GM18870 (cell line): Measurements from ENCODE around the gene FERMT3.
"Not testable (repeated sequence)": the region's sequence is repeated elsewhere in the genome, so short reads cannot be mapped to it uniquely, and the experiment has no call there.

Experiments used
- ATAC-seq: cut with Tn5 transposase; IDR thresholded peaks from one replicate; pipeline ENCODE4 v1.9.1; 2021; ENCODE audit warnings: moderate library complexity; ENCODE audit not compliant: unreplicated experiment

FERMT3 gene

DNA sequence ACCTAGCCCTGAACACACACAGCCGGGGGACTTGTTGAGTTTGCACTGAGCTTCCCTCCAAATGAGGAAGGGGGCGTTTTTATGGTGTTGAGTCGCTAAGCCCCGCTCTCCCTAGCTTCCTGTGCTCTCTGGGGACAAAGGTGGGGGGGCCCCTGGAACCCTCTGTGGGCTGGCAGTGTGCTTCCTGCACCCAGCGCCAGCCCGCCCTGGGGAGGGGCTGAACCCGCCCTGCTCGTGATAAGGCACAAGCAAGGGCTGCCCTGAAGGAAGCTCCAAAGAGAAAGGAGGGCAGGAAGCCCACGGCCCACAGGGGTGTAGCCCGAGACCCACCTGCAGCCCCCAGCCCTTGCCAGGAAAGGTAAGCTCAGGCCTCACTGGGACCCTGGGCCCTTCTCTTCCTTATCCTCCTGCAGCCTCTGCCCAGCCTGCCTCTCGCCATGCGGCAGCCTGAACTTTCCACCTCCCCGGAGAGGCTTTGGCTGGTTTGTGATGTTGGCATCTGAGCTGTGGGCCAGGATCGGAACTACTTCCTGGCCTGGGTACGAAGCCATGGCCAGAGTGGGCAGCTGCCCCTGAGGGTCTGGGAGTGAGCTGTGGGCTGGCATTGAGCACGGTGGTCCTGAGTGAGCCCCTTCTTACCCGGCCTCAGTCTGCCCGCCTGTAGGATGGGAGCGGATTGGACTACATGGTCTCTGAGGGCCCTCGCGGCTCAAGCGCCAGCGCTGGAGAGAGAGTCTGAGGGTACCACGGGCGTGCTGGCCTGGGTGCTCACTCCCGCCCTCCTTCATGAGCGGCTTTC is at the start of gene FERMT3:
Gene FERMT3, plus strand, starts transcription at position 265 of the 799 bp plus-strand sequence. CDS start 644 bp downstream, outside the sequence.
- ATAC-seq, result no peak

DNA sequence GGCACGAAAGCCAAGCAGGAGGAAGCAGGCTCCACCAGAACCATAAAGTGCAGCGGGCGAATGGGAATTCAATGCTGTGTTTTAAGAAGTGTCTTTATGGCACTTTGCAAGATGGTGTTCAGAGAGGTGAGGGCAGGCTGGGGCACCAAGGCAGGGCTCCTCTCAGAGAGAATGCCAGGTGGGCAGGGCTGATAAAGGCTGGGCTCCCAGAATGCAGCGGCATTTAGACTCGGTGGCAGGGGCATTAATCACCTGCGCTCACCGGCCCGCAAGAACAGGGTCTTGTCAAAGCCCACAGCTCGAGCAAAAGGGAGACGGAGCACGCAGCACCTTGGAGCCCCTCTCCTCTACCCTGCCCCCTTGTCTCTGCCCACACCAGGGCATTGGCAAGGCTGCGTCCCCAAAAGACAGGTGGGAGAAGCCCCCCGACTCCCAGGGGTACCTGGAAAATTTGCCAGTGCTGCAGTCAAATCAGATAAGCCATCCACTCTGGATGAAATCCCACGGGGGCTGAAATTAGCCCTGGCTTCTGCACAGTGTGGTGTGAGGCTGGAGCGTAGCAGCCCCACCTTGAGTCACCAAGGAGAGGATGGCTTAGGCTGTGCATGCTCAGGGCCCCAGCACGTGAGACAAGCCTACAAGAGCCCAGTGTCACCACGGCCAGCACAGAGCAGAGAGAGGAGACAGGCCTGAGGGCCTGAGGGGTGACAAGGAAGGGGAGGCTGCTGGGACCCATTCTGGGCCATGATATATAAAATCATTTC is 48.7 kb upstream of the FERMT3 start:
- no peak for ATAC-seq

DNA sequence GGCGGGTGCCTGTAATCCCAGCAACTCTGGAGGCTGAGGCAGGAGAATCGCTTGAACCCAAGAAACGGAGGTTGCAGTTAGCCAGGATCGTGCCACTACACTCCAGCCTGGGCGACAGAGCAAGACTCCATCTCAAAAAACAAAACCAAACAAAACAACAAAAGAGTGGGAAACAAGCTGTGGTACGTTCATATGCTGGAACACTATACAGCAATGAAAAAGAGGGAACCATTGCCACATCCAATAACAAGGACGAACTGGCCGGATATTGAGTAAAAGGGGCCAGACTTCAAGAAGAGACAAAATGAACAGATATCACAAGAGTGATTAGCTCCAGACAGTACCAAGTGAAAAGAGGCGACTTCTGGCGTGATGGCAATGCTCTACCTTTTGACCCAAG is 45.5 kb upstream of the FERMT3 start:
- ATAC-seq, result no peak

DNA sequence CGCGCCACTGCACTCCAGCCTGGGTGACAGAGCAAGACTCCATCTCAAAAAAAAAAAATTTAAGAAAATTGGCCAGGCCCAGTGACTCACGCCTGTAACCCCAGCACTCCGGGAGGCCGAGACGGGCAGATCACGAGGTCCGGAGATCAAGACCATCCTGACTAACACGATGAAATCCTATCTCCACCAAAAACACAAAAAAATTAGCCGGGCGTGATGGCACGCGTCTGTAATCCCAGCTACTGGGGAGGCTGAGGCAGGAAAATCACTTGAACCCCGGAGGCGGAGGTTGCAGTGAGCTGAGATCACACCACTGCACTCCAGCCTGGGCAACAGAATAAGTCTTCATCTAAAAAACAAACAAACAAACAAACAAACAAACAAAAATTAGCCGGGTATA is 43.8 kb upstream of the FERMT3 start:
- ATAC-seq, result not testable (repeated sequence)

DNA sequence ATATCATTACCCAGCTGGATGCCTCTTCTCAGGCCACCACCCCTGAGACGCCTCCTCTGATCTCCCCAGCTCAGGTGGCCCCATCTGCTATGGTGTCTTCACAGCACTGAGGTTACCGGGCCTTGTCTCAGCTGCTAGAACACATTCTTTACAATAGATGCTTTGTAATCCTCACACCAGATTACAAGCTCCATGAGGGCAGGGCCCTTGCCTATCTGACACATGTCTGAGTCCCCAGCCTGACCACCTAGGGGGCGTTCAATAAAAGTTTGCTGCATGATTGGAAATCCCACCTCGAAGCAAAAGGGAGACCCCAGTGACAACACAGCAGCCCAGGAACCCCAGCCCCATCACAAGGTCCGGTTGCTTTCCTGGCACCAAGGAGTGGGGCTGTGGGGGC is 42.6 kb upstream of the FERMT3 start:
- ATAC-seq, result no peak

DNA sequence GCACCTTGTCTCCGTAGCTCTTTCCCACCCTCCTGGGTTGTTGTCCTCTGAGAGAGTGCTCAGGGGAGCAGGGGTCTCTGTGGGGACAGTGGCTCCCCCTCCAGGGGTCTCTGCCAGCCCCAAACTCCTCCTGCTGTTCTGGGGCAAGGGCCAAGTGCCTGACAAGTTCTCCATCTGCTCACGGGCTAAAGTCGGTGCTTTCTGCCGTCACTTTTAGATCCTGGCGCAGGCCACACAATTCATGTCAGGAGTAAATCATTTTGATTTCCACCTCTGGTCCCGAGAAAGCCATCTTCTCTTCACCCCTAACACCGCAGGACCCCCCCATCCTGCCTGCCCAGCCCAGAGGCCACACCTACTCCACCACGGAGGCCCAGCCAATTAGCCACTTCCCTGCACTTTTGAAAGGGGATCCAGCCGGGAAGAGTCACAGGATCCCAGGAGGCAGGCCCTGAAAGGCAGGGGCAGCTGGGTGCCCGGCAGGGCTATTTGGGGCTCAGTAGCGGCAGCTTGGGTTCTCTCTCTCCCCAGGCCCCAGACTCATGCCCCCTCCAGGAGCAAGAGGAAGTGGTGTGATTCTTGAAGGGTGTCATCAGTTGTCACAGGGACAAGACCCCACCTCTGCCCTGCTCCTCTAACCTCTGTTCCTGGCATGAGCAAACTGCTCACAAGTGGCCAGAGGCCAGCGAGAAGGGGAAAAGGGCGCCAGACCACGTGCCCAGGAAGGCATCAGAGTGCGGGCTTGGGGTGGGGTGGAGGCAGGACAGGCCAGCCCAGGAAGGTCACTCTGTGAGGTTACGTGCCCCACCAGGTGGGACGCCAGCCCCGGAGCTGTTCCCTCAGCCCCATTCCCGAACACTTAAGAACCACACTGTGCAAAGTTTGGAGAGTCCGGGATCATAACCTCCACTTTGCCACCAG is 41.9 kb upstream of the FERMT3 start:
- no peak for ATAC-seq

DNA sequence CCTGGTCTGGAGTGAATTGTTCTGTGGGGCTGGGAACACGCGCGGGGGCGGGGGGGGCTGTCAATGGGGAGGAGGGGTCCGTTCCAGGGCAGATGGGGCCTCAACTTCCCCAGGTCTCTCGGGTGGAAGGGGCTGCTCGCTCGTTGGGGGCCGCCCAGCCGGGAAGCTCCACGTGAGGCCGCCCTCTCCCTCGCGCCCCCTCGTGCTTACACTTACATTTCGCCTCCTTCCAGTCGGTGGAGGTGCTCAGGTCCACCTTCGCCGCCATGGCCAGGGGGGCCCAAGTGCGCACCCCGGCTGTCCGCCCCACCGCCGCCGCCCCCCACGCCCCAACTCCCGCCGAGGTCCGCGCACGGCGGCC is 41.1 kb upstream of the FERMT3 start:
- no peak for ATAC-seq

DNA sequence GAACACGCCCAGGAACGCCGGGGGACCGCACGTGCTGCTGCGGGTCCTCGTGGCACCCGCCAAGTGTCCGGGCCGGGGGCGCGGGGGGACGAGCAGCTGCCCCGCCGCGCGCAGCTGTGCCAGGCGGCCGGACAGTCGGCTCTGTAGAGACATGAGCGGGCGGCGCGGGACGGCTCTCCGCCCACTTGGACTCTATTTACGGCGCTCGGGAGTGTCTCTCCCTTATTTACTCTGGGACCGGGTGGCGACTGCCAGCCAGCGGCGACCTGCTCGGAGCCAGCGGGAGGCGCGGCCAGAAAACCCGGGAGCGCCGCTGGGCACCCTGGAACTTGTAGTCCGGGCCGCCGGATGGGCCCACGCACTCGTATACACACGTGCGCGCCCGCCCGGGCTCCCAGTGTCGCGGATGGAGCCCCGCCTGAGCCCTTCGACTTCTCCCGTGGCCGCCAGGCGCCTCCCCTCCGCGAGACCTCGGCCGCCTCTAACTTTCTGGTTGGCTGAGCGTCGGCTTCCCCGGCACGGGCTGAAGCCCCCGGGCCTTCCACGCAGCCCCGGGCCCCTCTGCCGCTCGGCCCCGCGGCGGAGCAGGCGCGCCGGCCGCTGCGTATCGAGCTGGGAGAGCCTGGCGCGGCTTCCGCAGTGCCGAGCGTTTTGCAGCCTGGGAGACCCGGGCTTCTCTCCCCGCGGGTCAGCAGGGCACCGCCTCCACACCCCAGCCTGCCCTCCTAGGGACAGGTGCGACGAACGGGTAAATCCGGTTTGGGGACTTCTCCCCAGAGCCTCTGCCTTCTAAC is 40.5 kb upstream of the FERMT3 start, which contains the start of gene MACROD1:
Gene MACROD1, minus strand, starts transcription at position 272 of the 794 bp plus-strand sequence. Its CDS starts 119 bp downstream, at position 153.
- peak; percentile 61 for ATAC-seq

DNA sequence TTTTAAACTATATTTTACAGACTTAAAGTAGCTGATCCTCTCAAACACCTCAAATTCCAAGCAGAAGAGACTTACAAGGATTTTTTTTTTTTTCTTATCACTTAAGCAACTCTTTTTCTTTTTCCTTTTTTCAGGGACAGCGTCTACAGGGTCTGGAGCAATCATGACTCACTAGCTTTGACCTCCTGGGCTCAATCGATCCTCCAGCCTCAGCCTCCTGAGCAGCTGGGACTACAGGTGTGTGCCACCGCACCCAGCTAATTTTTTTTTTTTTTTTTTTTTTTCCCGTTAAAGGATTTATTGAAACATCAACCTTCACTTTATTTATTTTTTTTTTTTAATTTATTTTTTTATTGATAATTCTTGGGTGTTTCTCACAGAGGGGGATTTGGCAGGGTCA is 36.1 kb upstream of the FERMT3 start:
- no peak for ATAC-seq

DNA sequence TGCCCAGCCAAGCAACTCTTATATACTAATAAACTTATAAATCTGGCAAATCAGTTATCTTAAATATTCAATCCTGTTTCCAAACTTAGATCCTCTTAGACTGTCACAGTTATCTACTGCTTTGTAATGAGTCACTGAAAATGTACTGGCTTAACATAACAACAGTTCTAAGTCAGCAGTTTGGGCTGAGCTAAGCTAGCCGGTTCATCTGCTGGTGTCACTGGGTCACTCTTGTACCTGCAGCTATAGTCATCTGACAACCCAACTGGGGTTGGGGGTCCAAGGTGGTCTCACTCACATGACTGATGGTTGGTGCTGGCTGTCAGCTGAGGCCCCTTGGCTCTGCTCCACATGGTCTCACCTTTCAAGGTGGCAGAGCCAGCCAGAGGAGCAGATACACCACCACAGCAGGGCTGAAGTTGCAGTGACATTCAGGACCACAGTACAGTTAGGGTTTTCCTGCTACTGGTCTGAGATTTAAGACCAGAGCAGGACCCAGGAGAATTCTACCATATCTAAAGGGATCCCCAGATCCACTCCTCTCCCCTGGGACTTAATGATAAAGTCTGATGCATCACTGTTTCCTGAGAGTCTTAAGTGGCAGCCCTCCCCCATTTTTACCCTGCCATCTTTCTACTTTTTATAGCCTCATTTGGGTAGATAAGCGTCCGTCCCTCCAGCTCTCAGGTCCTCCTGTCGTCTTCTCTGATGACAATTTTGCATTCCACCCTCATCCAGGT is 32.7 kb upstream of the FERMT3 start:
- ATAC-seq, result no peak

DNA sequence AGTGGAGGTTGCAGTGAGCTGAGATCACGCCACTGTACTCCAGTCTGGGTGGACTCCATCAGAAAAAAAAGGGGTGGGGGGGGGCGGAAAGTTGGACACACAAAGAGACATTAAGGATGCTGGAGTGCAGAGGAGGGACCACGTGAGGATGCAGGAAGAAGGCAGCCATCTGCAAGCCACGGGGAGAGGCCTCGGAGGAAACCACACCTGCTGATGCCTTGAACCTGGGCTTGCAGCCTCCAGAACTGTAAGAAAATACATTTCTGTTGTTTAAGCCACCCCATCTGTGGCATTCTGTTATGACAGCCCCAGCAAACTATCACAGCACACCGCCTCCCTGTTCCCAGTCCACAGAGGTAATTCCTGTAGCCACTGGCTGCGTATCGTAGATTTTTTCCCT is 29.8 kb upstream of the FERMT3 start:
- ATAC-seq, result no peak

DNA sequence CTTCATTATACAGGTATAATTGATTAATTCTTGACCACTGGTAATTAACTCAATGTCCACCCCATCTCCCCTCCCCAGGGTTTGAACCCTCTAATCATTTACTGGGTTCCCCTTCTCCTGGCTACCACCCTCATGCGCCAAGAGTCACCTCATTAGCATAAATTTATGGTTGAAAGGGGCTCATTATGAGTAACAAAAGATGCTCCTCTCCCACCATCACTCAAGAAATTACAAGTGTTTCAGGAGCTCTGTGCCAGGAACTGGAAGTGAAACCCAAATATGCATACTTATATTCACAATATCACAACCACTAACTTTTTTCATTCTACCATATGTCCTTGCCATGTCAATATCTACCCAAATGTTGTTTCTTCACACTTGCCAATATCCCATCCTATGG is 28.3 kb upstream of the FERMT3 start:
- ATAC-seq, result no peak

DNA sequence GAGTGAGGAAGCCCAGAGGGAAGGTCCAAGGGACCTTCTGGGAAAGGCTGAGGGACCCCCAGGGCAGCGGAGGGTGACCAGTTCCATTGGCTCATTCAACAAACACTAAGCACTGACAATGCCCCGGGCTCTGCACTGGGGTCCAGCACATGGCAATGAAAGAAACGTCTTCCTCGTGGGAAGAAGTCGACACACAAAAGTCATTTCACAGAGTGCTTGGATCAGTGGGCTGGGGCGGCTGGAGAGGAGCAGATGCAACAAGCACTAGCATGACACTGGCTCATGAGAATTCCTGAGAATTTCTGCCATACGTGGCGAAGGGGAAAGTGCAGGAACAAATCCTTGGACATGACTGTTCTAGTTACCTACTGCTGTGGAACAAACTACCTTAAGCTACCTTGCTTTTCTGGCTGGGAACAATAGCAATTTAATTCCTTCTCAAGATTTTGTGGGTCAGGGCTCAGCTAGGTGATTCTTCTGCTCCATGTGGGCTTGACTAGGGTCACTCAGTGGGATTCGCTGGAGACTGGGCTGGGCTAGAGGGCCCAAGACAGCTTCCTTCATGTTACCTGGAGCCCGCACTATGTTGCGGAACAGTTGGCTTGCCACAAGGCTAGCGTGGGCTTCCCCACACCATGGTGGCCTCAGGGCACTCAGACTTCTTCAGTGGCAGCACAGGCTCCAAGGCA is 27.4 kb upstream of the FERMT3 start:
- no peak for ATAC-seq

DNA sequence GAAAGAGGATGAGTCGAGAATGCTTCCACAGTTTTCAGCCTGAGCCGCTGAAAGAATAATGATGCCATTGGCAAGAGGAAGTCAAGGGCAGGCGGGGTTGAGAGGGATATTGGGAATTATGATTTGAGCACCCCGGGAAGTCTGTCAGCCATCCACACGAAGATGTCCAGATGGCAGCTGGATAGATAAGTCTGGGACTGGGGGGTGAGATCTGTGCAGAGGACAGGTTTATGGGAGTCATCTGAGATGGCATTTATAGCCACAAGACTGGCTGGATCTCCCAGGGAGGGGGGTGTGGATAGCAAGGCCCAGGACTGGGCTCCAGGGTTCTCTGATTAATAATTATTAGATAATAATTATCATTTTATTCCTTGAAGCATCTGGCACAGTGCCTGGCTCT is 25.6 kb upstream of the FERMT3 start:
- ATAC-seq, result no peak

DNA sequence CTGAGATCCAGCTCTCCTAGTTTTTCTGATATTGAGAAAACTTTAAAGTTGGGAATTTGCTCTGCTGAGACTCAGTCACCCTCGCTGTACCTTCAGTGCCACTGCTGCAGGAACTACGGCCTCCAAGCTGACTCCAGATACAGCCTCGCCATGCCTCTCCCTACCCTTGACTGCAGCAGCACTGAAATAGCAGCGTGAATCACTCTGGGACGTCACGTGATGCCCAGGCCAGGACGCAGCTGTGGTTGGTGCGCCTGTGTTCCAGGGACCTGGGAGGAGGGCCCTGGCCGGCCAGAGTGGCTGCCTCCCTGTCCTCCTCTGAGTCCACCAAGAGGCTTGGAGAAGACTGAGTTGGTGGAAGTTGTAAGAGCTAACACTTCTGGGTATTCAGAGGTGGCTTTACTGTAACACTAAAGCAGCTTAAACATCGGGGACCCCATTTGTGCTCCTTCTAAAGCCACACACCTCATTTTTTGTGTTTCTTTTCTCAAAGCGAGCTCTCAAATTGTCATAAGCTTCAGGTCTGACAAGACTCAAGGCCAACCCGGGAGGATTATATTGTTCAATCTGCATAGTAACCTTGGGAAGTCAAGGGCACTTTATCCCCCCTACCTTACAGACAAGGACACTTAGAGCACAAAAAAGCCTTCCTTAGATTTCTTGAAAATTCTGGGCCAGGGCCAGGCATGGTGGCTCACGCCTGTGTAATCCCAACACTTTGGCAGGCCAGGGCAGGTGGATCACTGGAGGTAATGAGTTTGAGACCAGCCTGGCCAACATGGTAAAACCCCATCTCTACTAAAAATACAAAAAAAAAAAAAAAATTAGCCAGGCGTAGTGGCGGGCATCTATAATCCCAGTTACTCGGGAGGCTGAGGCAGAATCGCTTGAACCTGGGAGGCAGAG is 24.8 kb upstream of the FERMT3 start:
- ATAC-seq, result no peak

DNA sequence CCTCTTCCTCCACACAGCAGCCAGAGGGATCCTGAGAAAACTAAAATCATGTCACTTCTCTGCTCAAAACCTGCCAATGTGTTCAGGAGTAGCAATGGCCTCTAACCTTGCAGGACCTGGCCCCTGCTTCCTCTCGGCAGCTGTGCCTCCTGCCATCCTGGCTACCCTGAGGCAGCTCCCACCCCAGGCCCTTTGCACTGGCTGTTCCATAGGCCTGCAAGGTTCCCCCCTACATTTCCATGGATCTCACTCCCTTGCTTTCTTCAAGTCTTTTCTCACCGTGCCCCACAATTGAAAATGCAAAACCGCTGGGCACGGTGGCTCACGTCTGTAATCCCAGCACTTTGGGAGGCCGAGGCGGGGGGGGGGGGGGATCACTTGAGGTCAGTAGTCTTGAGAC is 22.6 kb upstream of the FERMT3 start:
- ATAC-seq, result no peak

DNA sequence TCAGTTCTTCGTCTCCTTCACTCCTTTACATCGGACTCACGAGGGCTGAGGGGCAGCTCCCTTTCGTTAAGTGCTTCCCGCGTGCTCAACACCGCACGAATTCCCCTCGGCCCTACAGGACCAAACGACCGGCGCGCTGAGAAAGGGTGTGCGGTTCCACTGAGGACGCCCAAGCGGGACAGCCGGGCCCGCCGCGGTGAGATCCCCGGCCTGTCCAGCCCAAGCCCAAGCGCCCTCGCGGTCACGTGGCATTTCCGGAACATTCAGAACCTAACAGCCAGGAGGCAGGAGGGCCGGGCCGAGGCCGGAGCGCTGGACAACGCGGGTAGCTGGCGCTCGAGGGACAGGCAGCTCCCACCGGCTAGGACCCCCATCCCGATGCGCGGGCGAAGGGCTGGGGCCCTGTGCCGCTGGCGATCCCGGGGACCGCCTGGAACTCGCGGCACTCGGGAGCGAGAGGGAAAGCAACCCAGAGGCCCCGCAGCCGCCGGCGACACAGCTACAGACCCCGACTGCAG is 21.3 kb upstream of the FERMT3 start:
- peak; percentile 10 for ATAC-seq
